Erythroblast (primary cell): Measurements from ENCODE around the gene UQCR11.

ENCODE experiments used
- GATA1 ChIP-seq: IDR thresholded peaks from 2 replicates; pipeline ENCODE4 v1.6.1; 2011; ENCODE audit warnings: low read depth, mild to moderate bottlenecking, control low read depth, low read length, moderate library complexity
- POLR2A ChIP-seq: IDR thresholded peaks from 2 replicates; pipeline ENCODE4 v1.6.1; 2011; ENCODE audit warnings: mild to moderate bottlenecking, low read length

GRCh38 chr19:1580382-1580781, 24.9 kb downstream of the UQCR11 start:
- TF ChIP-seq POLR2A (no peak), GATA1 (no peak)
